ENCODE data around the gene SLC25A28.
"Not testable (repeated sequence)": the region's sequence is repeated elsewhere in the genome, so short reads cannot be mapped to it uniquely, and the experiment has no call there.

The SLC25A28 gene

GRCh38 chr10:99611326-99611725 lies 8.9 kb downstream of the SLC25A28 start:
- peaks cover 39% of the 10 kb centered on the region for H4K20me1 ChIP-seq
- TF ChIP-seq Cebpa-rat (IDR thresholded peaks at IDR 0.05), result no peak
- H3K27me3 ChIP-seq, result no peaks in the 10 kb centered on the region
- H3K27ac ChIP-seq, result no peak overlapping the region
- peaks cover 71% of the 10 kb centered on the region for H3K36me3 ChIP-seq
- no peak overlapping the region for H3K4me3 ChIP-seq
- H3K4me2 ChIP-seq, result no peak overlapping the region
- no peak overlapping the region for H3K9ac ChIP-seq
- no peaks in the 10 kb centered on the region for H3K4me1 ChIP-seq
- no peaks in the 10 kb centered on the region for H3K9me3 ChIP-seq

GRCh38 chr10:99610221-99610620 lies 10.0 kb downstream of the SLC25A28 start:
- Histone ChIP-seq H3K9ac (no peak overlapping the region), H3K4me2 (no peak overlapping the region), H3K36me3 (peaks cover 61% of the 10 kb centered on the region), H4K20me1 (peaks cover 29% of the 10 kb centered on the region), H3K27ac (no peak overlapping the region), H3K4me1 (no peaks in the 10 kb centered on the region), H3K4me3 (no peak overlapping the region), H3K9me3 (no peaks in the 10 kb centered on the region), H3K27me3 (no peaks in the 10 kb centered on the region)
- no peak for TF ChIP-seq Cebpa-rat (IDR thresholded peaks at IDR 0.05)

- H3K27me3 ChIP-seq, result no peaks in the 10 kb centered on the region
- H3K4me3 ChIP-seq, result no peak overlapping the region
- H3K36me3 ChIP-seq, result peaks cover 56% of the 10 kb centered on the region
- no peak overlapping the region for H3K4me2 ChIP-seq
- no peaks in the 10 kb centered on the region for H3K9me3 ChIP-seq
- no peak overlapping the region for H3K9ac ChIP-seq
- TF ChIP-seq Cebpa-rat (IDR thresholded peaks at IDR 0.05), result no peak
- no peak overlapping the region for H3K27ac ChIP-seq
- H4K20me1 ChIP-seq, result peaks cover 19% of the 10 kb centered on the region
- no peaks in the 10 kb centered on the region for H3K4me1 ChIP-seq
These were observed 11.1 kb downstream of the SLC25A28 start for GRCh38 chr10:99609186-99609585.

- Histone ChIP-seq H3K4me2 (no peak overlapping the region), H3K27me3 (no peaks in the 10 kb centered on the region), H3K36me3 (peaks cover 20% of the 10 kb centered on the region), H3K4me1 (no peaks in the 10 kb centered on the region), H3K4me3 (no peak overlapping the region), H3K9ac (no peak overlapping the region), H3K27ac (no peak overlapping the region), H3K9me3 (no peaks in the 10 kb centered on the region), H4K20me1 (no peaks in the 10 kb centered on the region)
- TF ChIP-seq Cebpa-rat (IDR thresholded peaks at IDR 0.05), result peak; percentile 17; the same call in 1 of the 2 replicates
These were observed 14.9 kb downstream of the SLC25A28 start for GRCh38 chr10:99605351-99605750.

GRCh38 chr10:99604862-99605261 lies 15.4 kb downstream of the SLC25A28 start:
- Histone ChIP-seq H3K4me1 (no peaks in the 10 kb centered on the region), H4K20me1 (no peaks in the 10 kb centered on the region), H3K4me3 (no peak overlapping the region), H3K27me3 (no peaks in the 10 kb centered on the region), H3K9ac (no peak overlapping the region), H3K4me2 (no peak overlapping the region), H3K9me3 (no peaks in the 10 kb centered on the region), H3K36me3 (peaks cover 15% of the 10 kb centered on the region), H3K27ac (no peak overlapping the region)
- no peak for TF ChIP-seq Cebpa-rat (IDR thresholded peaks at IDR 0.05)

GRCh38 chr10:99598781-99599509 lies 21.3 kb downstream of the SLC25A28 start:
- Histone ChIP-seq H3K9ac (no peak overlapping the region), H3K4me2 (no peak overlapping the region), H3K27ac (no peak overlapping the region), H3K27me3 (no peaks in the 10 kb centered on the region), H3K4me1 (no peaks in the 10 kb centered on the region), H3K9me3 (no peaks in the 10 kb centered on the region), H4K20me1 (no peaks in the 10 kb centered on the region), H3K36me3 (no peaks in the 10 kb centered on the region), H3K4me3 (no peak overlapping the region)
- TF ChIP-seq Cebpa-rat (IDR thresholded peaks at IDR 0.05), result no peak

- Histone ChIP-seq H3K27me3 (no peaks in the 10 kb centered on the region), H3K4me3 (no peak overlapping the region), H3K9ac (no peak overlapping the region), H3K36me3 (no peaks in the 10 kb centered on the region), H3K27ac (no peak overlapping the region), H4K20me1 (no peaks in the 10 kb centered on the region), H3K4me1 (no peaks in the 10 kb centered on the region), H3K4me2 (no peak overlapping the region), H3K9me3 (no peaks in the 10 kb centered on the region)
- TF ChIP-seq Cebpa-rat (IDR thresholded peaks at IDR 0.05), result no peak
These were observed 22.2 kb downstream of the SLC25A28 start for GRCh38 chr10:99598011-99598410.

GRCh38 chr10:99596708-99597107 lies 23.5 kb downstream of the SLC25A28 start:
- not testable (repeated sequence) for H3K36me3 ChIP-seq, H3K4me1 ChIP-seq, H3K9ac ChIP-seq, H3K4me2 ChIP-seq, H3K4me3 ChIP-seq, H4K20me1 ChIP-seq, H3K27me3 ChIP-seq, H3K27ac ChIP-seq, H3K9me3 ChIP-seq
- 0 out of 2 replicates have a peak, but pooled peaks have one; percentile 11 for TF ChIP-seq Cebpa-rat (IDR thresholded peaks at IDR 0.05)

GRCh38 chr10:99595770-99596465 lies 24.3 kb downstream of the SLC25A28 start:
- Histone ChIP-seq H3K4me2 (no peak overlapping the region), H3K36me3 (no peaks in the 10 kb centered on the region), H3K4me3 (no peak overlapping the region), H3K9me3 (no peaks in the 10 kb centered on the region), H4K20me1 (no peaks in the 10 kb centered on the region), H3K4me1 (no peaks in the 10 kb centered on the region), H3K27me3 (no peaks in the 10 kb centered on the region), H3K9ac (no peak overlapping the region), H3K27ac (no peak overlapping the region)
- no peak for TF ChIP-seq Cebpa-rat (IDR thresholded peaks at IDR 0.05)

GRCh38 chr10:99595236-99595635 lies 25.0 kb downstream of the SLC25A28 start:
- H3K4me1 ChIP-seq, result no peaks in the 10 kb centered on the region
- no peaks in the 10 kb centered on the region for H3K36me3 ChIP-seq
- H3K27me3 ChIP-seq, result no peaks in the 10 kb centered on the region
- H3K27ac ChIP-seq, result no peak overlapping the region
- no peak overlapping the region for H3K4me3 ChIP-seq
- no peak overlapping the region for H3K9ac ChIP-seq
- TF ChIP-seq Cebpa-rat (IDR thresholded peaks at IDR 0.05), result no peak
- H3K9me3 ChIP-seq, result no peaks in the 10 kb centered on the region
- H3K4me2 ChIP-seq, result no peak overlapping the region
- no peaks in the 10 kb centered on the region for H4K20me1 ChIP-seq
